Liver (tissue), 9 donors: ENCODE measurements around the gene GLRX5. TPM values are rescaled to one million over a fixed set of nuclear protein-coding genes. Genes with fewer than 3 reads are reported as not detected.

Experiments
- DNase-seq: peaks from one replicate; pipeline ENCODE4 v3.0.0-alpha.2; 2017; ENCODE audit warnings: low spot score
- H3K27ac ChIP-seq, 2 donors: one replicate each; pipeline ENCODE4 v1.7.0; 2013; ENCODE audit warnings: inconsistent platforms in 2 of 2, low read length in 2 of 2, control low read depth in 1 of 2, low read depth in 1 of 2, mild to moderate bottlenecking in 1 of 2
- H3K27me3 ChIP-seq, 4 donors: one replicate each; pipeline versions ENCODE4 v1.6.1 to v1.7.0; 2013; ENCODE audit warnings: low read length in 3 of 4, inconsistent platforms in 1 of 4, mild to moderate bottlenecking in 1 of 4, moderate library complexity in 1 of 4; ENCODE audit not compliant: control insufficient read depth in 4 of 4, insufficient read depth in 4 of 4
- H3K36me3 ChIP-seq, 4 donors: one replicate each; pipeline versions ENCODE4 v1.6.1 to v1.7.0; 2013; ENCODE audit warnings: low read length in 3 of 4, mild to moderate bottlenecking in 3 of 4, low read depth in 1 of 4, moderate library complexity in 1 of 4; ENCODE audit not compliant: control insufficient read depth in 4 of 4, insufficient read depth in 3 of 4
- H3K4me1 ChIP-seq, 4 donors: one replicate each; pipeline versions ENCODE4 v1.6.1 to v1.7.0; 2013; ENCODE audit warnings: low read length in 3 of 4, mild to moderate bottlenecking in 3 of 4, moderate library complexity in 1 of 4; ENCODE audit not compliant: control insufficient read depth in 4 of 4, insufficient read depth in 4 of 4
- H3K4me3 ChIP-seq, 3 donors: one replicate each; pipeline versions ENCODE4 v1.6.1 to v1.7.0; 2013; ENCODE audit warnings: low read length in 3 of 3, control low read depth in 1 of 3, low read depth in 1 of 3, mild to moderate bottlenecking in 1 of 3
- H3K9ac ChIP-seq, 2 donors: one replicate each; pipeline ENCODE4 v1.7.0; 2013; ENCODE audit warnings: low read length in 2 of 2, mild to moderate bottlenecking in 2 of 2, moderate library complexity in 2 of 2, control low read depth in 1 of 2, low read depth in 1 of 2
- H3K9me3 ChIP-seq, 4 donors: one replicate each; pipeline versions ENCODE4 v1.6.1 to v1.7.0; 2013; ENCODE audit warnings: low read length in 3 of 4; ENCODE audit not compliant: control insufficient read depth in 4 of 4
- EGR1 ChIP-seq, 2 donors: IDR thresholded peaks; 2 replicates each; pipeline ENCODE4 v1.6.1; 2016 to 2018; ENCODE audit warnings: antibody characterized with exemption in 2 of 2, low read depth in 2 of 2
- FOXA1 ChIP-seq: IDR thresholded peaks from 2 replicates; pipeline ENCODE4 v1.6.1; 2016; ENCODE audit warnings: antibody characterized with exemption
- FOXA2 ChIP-seq: IDR thresholded peaks from 2 replicates; pipeline ENCODE4 v1.6.1; 2016; ENCODE audit warnings: antibody characterized with exemption
- GABPA ChIP-seq, 2 donors: IDR thresholded peaks in 1 of 2; conservative IDR thresholded peaks in 1 of 2; 2 replicates each; pipeline ENCODE4 v1.6.1; 2016; ENCODE audit warnings: antibody characterized with exemption in 2 of 2, mild to moderate bottlenecking in 1 of 2, moderate library complexity in 1 of 2
- HNF4A ChIP-seq, 2 donors: conservative IDR thresholded peaks; 2 replicates each; pipeline ENCODE4 v1.6.1; 2016; ENCODE audit warnings: antibody characterized with exemption in 2 of 2, mild to moderate bottlenecking in 2 of 2
- HNF4G ChIP-seq: IDR thresholded peaks from 2 replicates; pipeline ENCODE4 v1.6.1; 2016; ENCODE audit warnings: antibody characterized with exemption
- JUND ChIP-seq, 2 donors: IDR thresholded peaks; 2 replicates each; pipeline ENCODE4 v1.6.1; 2016; ENCODE audit warnings: antibody characterized with exemption in 2 of 2
- NR2F2 ChIP-seq: IDR thresholded peaks from 2 replicates; pipeline ENCODE4 v1.6.1; 2016; ENCODE audit warnings: antibody characterized with exemption
- RAD21 ChIP-seq, 2 donors: IDR thresholded peaks; 2 replicates each; pipeline ENCODE4 v1.6.1; 2016; ENCODE audit warnings: antibody characterized with exemption in 2 of 2, mild to moderate bottlenecking in 2 of 2
- RXRA ChIP-seq, 2 donors: IDR thresholded peaks; 2 replicates each; pipeline ENCODE4 v1.6.1; 2017 to 2018; ENCODE audit warnings: antibody characterized with exemption in 2 of 2, mild to moderate bottlenecking in 1 of 2
- SP1 ChIP-seq: IDR thresholded peaks from 2 replicates; pipeline ENCODE4 v1.6.1; 2018; ENCODE audit warnings: antibody characterized with exemption, mild to moderate bottlenecking
- TAF1 ChIP-seq: conservative IDR thresholded peaks from 2 replicates; pipeline ENCODE4 v1.6.1; 2016; ENCODE audit warnings: antibody characterized with exemption, mild to moderate bottlenecking
- YY1 ChIP-seq: IDR thresholded peaks from 2 replicates; pipeline ENCODE4 v1.6.1; 2016; ENCODE audit warnings: antibody characterized with exemption, mild to moderate bottlenecking
- WGBS: extraction: QIAGEN DNeasy Blood & Tissue Kit; methylation state at CpG from one replicate; pipeline ENCODE4 v1.1.7; 2013; 5-methylcytosine and 5-hydroxymethylcytosine counted together
- polyA plus RNA-seq, 2 donors: library from polyadenylated mRNA; stranded (reverse) in 1 of 2; unstranded in 1 of 2; fragments of 200-250 nt in 1 of 2; fragments of >200 nt in 1 of 2; fragmentation: Nextera tagmentation in 1 of 2; extraction: Ambion mirVana in 1 of 2; gene quantifications; one replicate each; pipeline versions ENCODE4 v1.2.1 to v1.2.3, GENCODE V29; 2013 to 2015
- total RNA-seq, 2 donors: library from RNA; depleted of rRNA; stranded (reverse); fragments of >200 nt; gene quantifications; one replicate each; pipeline ENCODE4 v1.2.3, GENCODE V29; 2014
- TF ChIP-seq, protein P1 (sequence below): IDR thresholded peaks from 2 replicates; pipeline ENCODE4 v1.6.1; 2016; ENCODE audit warnings: antibody characterized with exemption
- TF ChIP-seq, protein P2 (sequence below): fragments of 150-350 bp; IDR thresholded peaks from 2 replicates; pipeline ENCODE4 v1.5.1; 2017; ENCODE audit warnings: improper control_type of control experiment, low read depth, low read length; ENCODE audit not compliant: missing input control
- TF ChIP-seq, protein P3 (sequence below): IDR thresholded peaks from 2 replicates; pipeline ENCODE4 v1.6.1; 2016; ENCODE audit warnings: antibody characterized with exemption
- TF ChIP-seq, protein P4 (sequence below): IDR thresholded peaks from 2 replicates; pipeline ENCODE4 v1.6.1; 2016; ENCODE audit warnings: antibody characterized with exemption
- TF ChIP-seq, protein P5 (sequence below): IDR thresholded peaks from 2 replicates; pipeline ENCODE4 v1.6.1; 2016; ENCODE audit warnings: antibody characterized with exemption, mild to moderate bottlenecking
- donor health status: healthy.
- donor health status: healthy.
- donor health status: healthy.
- donor health status: healthy.
- donor health status: healthy.

GLRX5 gene
- total RNA-seq (100 to 1,000 TPM in 1 of 2 donors, 10 to 100 TPM in 1; 28.4 to 172 TPM), polyA plus RNA-seq (10 to 100 TPM; 34.1 to 45.3 TPM)

DNA sequence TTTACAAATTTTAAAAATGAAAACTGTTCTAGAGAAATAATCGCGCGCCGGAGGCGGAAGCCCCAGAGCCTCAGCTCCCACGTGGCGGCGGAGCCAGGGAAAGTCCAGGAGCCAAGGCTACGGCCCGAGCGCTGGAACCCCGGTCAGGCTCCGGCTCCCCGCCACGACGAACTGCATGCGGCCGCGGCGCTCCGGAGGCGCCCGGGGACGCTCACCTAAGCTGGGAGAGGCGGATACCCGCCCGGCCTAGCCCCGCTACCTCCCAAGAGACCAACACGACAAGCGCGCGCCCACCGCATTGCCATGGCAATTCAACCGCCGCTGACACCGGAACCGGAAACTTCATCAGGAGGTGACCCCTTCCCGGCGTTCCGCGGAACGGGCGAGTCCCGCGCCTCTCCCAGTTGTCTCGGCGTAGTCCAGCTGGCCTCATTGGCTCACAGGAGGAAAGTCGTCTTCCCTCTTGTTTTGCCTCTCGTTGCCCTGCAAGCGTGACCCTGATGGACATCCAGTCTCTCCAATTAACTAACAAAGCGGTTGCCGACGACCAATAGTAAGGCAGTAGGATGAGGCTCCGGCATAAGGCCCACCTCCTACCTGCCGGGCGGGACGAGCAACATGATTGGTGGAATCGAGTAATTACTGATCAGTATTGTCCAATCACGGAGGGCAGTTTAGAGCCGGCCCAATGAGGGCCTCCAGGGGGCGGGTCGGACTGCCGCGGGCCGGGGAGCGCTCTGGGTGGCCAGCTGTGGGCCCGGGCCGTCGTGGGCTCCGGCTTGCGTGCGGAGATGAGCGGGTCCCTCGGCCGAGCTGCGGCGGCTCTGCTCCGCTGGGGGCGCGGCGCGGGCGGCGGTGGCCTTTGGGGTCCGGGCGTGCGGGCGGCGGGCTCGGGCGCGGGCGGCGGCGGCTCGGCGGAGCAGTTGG lies at the start of gene GLRX5:
Gene GLRX5, plus strand, starts transcription at position 752 of the 927 bp plus-strand sequence. Its CDS starts 40 bp downstream, at position 792.
- Histone ChIP-seq H3K9ac (peak within 1 kb of the TSS; percentile 71 to 87), H3K36me3 (no peaks in the 10 kb centered on the region), H3K4me1 (peaks cover 7 to 77% (median 70%) of the 10 kb centered on the region in 4 donors), H3K4me3 (peak within 1 kb of the TSS; percentile 80 to 94 (median 85)), H3K27ac (peak within 1 kb of the TSS; percentile 76 to 87), H3K27me3 (no peaks in the 10 kb centered on the region), H3K9me3 (no peaks in the 10 kb centered on the region)
- WGBS: under 1% methylated on average over 97 of the region's 97 CpGs
- peak; percentile 97 for DNase-seq
- TF ChIP-seq, protein P1, sequence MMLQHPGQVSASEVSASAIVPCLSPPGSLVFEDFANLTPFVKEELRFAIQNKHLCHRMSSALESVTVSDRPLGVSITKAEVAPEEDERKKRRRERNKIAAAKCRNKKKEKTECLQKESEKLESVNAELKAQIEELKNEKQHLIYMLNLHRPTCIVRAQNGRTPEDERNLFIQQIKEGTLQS: peak; percentile 43
- TF ChIP-seq EGR1 (IDR thresholded peaks at IDR 0.05; ENCODE audit: low read depth in 2 of 2): peak in 1 of 2 donors; percentile 5
- TF ChIP-seq JUND (IDR thresholded peaks at IDR 0.05): no peak
- peak; percentile 71 for TF ChIP-seq TAF1
- peak; percentile 61 for TF ChIP-seq NR2F2
- TF ChIP-seq YY1: peak; percentile 85
- peak; percentile 39 for TF ChIP-seq FOXA1
- TF ChIP-seq GABPA (IDR thresholded peaks at IDR 0.05 in 1 of 2, conservative IDR thresholded peaks at IDR 0.05 in 1 of 2): peak; percentile 97 to 100
- TF ChIP-seq, protein P2, sequence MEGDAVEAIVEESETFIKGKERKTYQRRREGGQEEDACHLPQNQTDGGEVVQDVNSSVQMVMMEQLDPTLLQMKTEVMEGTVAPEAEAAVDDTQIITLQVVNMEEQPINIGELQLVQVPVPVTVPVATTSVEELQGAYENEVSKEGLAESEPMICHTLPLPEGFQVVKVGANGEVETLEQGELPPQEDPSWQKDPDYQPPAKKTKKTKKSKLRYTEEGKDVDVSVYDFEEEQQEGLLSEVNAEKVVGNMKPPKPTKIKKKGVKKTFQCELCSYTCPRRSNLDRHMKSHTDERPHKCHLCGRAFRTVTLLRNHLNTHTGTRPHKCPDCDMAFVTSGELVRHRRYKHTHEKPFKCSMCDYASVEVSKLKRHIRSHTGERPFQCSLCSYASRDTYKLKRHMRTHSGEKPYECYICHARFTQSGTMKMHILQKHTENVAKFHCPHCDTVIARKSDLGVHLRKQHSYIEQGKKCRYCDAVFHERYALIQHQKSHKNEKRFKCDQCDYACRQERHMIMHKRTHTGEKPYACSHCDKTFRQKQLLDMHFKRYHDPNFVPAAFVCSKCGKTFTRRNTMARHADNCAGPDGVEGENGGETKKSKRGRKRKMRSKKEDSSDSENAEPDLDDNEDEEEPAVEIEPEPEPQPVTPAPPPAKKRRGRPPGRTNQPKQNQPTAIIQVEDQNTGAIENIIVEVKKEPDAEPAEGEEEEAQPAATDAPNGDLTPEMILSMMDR: peak; percentile 8
- TF ChIP-seq, protein P3, sequence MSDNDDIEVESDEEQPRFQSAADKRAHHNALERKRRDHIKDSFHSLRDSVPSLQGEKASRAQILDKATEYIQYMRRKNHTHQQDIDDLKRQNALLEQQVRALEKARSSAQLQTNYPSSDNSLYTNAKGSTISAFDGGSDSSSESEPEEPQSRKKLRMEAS: peak; percentile 81
- TF ChIP-seq HNF4A (conservative IDR thresholded peaks at IDR 0.05): peak; percentile 17 to 34
- TF ChIP-seq SP1: peak; percentile 100
- TF ChIP-seq RAD21 (IDR thresholded peaks at IDR 0.05): peak in 1 of 2 donors; percentile 18
- TF ChIP-seq, protein P4, sequence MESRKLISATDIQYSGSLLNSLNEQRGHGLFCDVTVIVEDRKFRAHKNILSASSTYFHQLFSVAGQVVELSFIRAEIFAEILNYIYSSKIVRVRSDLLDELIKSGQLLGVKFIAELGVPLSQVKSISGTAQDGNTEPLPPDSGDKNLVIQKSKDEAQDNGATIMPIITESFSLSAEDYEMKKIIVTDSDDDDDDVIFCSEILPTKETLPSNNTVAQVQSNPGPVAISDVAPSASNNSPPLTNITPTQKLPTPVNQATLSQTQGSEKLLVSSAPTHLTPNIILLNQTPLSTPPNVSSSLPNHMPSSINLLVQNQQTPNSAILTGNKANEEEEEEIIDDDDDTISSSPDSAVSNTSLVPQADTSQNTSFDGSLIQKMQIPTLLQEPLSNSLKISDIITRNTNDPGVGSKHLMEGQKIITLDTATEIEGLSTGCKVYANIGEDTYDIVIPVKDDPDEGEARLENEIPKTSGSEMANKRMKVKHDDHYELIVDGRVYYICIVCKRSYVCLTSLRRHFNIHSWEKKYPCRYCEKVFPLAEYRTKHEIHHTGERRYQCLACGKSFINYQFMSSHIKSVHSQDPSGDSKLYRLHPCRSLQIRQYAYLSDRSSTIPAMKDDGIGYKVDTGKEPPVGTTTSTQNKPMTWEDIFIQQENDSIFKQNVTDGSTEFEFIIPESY: peak; percentile 71
- peak; percentile 64 to 70 for TF ChIP-seq RXRA (IDR thresholded peaks at IDR 0.05)
- TF ChIP-seq, protein P5, sequence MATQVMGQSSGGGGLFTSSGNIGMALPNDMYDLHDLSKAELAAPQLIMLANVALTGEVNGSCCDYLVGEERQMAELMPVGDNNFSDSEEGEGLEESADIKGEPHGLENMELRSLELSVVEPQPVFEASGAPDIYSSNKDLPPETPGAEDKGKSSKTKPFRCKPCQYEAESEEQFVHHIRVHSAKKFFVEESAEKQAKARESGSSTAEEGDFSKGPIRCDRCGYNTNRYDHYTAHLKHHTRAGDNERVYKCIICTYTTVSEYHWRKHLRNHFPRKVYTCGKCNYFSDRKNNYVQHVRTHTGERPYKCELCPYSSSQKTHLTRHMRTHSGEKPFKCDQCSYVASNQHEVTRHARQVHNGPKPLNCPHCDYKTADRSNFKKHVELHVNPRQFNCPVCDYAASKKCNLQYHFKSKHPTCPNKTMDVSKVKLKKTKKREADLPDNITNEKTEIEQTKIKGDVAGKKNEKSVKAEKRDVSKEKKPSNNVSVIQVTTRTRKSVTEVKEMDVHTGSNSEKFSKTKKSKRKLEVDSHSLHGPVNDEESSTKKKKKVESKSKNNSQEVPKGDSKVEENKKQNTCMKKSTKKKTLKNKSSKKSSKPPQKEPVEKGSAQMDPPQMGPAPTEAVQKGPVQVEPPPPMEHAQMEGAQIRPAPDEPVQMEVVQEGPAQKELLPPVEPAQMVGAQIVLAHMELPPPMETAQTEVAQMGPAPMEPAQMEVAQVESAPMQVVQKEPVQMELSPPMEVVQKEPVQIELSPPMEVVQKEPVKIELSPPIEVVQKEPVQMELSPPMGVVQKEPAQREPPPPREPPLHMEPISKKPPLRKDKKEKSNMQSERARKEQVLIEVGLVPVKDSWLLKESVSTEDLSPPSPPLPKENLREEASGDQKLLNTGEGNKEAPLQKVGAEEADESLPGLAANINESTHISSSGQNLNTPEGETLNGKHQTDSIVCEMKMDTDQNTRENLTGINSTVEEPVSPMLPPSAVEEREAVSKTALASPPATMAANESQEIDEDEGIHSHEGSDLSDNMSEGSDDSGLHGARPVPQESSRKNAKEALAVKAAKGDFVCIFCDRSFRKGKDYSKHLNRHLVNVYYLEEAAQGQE: peak; percentile 78
- peak; percentile 6 for TF ChIP-seq FOXA2
- TF ChIP-seq HNF4G: no peak
